Activated CD4-positive, alpha-beta T cell treated with anti-CD3 and anti-CD28 coated beads, Interleukin-2, amount 10 ng/mL, durations not matched to agents 7 days and 5 days (primary cell): ENCODE data around the gene LOXL4. TPM values are rescaled to one million over a fixed set of nuclear protein-coding genes. Genes with fewer than 3 reads are reported as not detected.

Experiments
- CTCF ChIA-PET: fragments of 350-600 bp; sonication (Branson Sonifier 250); formaldehyde crosslinking; loops from one replicate; lab custom pipeline; 2021; ENCODE audit warnings: antibody characterized with exemption; lab: Charles Lee
- POLR2A ChIA-PET: fragments of 350-600 bp; sonication (Branson Sonifier 250); formaldehyde crosslinking; loops from one replicate; lab custom pipeline; 2021; ENCODE audit warnings: antibody characterized with exemption; lab: Charles Lee
- DNase-seq: peaks from one replicate; pipeline ENCODE4 v3.0.0-alpha.2; 2020
- H3K27ac Mint-ChIP-seq: one replicate; pipeline ENCODE4 v1.8.0; 2021; ENCODE audit warnings: mild to moderate bottlenecking, moderate library complexity, mixed read lengths
- H3K27me3 Mint-ChIP-seq: one replicate; pipeline ENCODE4 v1.8.0; 2021; ENCODE audit warnings: mixed read lengths
- H3K36me3 Mint-ChIP-seq: one replicate; pipeline ENCODE4 v1.8.0; 2021; ENCODE audit warnings: low read depth, mixed read lengths
- H3K4me1 Mint-ChIP-seq: one replicate; pipeline ENCODE4 v1.8.0; 2021; ENCODE audit warnings: mixed read lengths
- H3K4me3 Mint-ChIP-seq: one replicate; pipeline ENCODE4 v1.8.0; 2021; ENCODE audit warnings: mild to moderate bottlenecking, moderate library complexity, mixed read lengths
- H3K9me3 Mint-ChIP-seq: one replicate; pipeline ENCODE4 v1.8.0; 2021; ENCODE audit warnings: mixed read lengths
- total RNA-seq, 2 experiments: library from RNA; stranded (reverse); gene quantifications; one replicate each; pipeline ENCODE4 v1.2.3, GENCODE V29; 2021

Gene LOXL4
- total RNA-seq, 2 experiments from 2014 or later: not detected

DNA sequence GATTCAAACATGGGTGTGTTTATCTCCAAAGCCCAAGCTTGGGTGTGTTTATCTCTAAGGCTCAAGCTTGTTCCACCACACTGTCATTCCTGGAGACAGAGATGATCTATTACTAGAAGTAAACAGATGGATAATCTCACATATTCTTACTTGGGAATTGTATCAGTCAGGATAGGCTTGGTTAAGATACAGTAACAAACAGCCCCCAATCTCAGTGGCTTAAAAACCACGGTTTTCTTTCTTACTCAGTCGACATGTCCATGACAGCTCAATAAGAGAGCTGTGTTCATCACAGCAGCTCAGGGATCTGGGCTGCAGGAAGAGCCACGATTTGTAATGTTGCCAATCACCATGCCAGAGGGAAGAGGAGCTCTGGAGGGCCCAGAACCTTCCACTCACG lies 38.5 kb upstream of the LOXL4 start:
- no peak for DNase-seq
- Mint-ChIP-seq H3K27me3 (peaks cover 26% of the 10 kb centered on the region), H3K4me3 (no peak overlapping the region), H3K27ac (no peak overlapping the region), H3K9me3 (no peaks in the 10 kb centered on the region), H3K36me3 (no peaks in the 10 kb centered on the region), H3K4me1 (no peaks in the 10 kb centered on the region)
- CTCF ChIA-PET: interaction anchor here (1.1 kb wide), 1 partner anchor 85 kb away, joined by 3 read pairs; no protein-coding TSS in a partner anchor
- POLR2A ChIA-PET: no interaction called here

DNA sequence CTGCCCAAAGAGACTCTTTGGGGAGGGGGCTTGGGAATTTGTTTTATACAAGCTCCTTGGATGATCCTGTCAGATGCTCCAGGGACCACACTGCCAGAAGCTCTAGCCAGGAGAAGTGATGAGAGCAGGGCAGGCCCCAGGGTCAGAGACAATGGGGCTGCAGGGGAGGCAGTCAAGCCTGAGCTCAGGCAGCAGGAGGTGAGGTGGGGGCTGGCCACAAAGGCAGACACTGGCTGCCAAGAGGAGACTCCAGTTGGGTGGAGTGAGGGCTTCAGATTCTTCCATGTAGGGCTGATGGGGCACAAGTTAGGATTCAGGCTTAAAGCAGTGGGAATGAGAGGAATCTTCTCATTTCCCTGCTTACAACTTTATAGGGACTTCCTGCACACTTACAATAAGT lies 35.6 kb upstream of the LOXL4 start:
- Mint-ChIP-seq H3K27ac (no peak overlapping the region), H3K4me1 (no peaks in the 10 kb centered on the region), H3K4me3 (no peak overlapping the region), H3K27me3 (peaks cover 16% of the 10 kb centered on the region), H3K9me3 (no peaks in the 10 kb centered on the region), H3K36me3 (no peaks in the 10 kb centered on the region)
- ChIA-PET POLR2A (no interaction called here), CTCF (no interaction called here)
- DNase-seq: no peak

DNA sequence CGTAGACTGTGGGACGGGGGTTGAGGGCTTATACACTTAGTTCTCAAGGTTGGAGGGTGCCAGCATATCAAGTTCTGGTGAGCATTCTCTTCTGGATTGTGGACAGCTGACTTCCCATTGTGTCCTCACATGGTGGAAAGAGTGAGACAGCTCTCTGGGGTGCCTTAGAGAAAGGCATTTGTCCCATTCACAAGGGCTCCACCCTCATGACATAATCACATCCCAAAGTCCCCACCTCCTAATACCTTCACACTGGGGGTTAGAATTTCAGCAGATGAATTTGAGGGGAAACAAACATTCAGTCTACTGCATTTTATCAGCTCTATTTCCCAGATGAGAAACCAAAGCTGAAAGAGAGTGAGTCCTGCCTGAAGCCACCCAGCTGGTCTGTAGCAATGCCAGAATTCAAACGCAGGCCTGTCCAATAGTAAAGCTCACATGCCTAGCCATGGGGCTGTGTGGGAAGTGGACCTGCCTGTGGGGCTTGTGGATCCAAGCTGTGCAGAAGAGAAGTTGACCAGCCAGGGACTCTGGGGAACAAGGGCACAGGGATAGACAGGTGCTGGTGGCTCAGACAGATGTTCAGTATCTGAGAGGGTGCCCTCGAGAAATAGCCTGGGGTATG lies 34.9 kb upstream of the LOXL4 start:
- ChIA-PET CTCF (no interaction called here), POLR2A (no interaction called here)
- Mint-ChIP-seq H3K27ac (no peak overlapping the region), H3K9me3 (no peaks in the 10 kb centered on the region), H3K36me3 (no peaks in the 10 kb centered on the region), H3K27me3 (peaks cover 12% of the 10 kb centered on the region), H3K4me3 (no peak overlapping the region), H3K4me1 (no peaks in the 10 kb centered on the region)
- DNase-seq: no peak

DNA sequence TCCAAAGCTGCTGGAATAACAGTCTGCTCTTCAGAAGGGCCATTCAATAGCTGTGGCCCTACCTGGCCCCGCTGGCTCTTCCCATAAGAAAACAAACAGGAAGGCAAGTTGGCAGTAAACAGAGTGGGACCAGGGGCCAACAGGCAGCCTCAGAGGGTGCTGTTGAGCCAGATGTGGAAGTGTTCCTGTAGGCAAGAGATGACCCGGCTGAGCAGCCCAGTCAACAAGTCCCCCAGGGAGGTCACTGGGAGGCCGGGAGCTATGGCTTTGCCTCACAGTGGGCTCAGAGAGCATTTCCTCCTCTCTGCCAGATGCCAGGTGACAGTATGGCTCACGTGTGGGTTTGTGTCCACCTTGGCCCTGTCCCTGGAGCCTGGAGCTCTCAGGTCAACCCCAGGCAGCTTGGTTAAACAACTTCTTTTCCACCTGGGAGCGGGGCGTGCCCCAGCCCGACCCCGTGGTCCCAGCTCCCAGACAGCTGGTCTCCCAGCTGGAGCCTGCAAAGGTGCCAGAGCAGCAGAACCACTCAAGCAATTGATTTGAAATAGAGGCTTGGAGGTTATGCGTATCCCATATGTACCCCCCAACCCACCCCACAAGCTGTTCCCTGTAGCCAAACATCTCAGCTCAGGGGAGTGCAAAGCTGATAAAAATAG lies 33.8 kb upstream of the LOXL4 start:
- Mint-ChIP-seq H3K9me3 (no peaks in the 10 kb centered on the region), H3K27ac (no peak overlapping the region), H3K4me3 (no peak overlapping the region), H3K27me3 (peaks cover 13% of the 10 kb centered on the region), H3K4me1 (no peaks in the 10 kb centered on the region), H3K36me3 (no peaks in the 10 kb centered on the region)
- POLR2A ChIA-PET: no interaction called here
- CTCF ChIA-PET: interaction anchor here (0.7 kb wide), 1 partner anchor 316 kb away, joined by 3 read pairs; no protein-coding TSS in a partner anchor
- DNase-seq: no peak

DNA sequence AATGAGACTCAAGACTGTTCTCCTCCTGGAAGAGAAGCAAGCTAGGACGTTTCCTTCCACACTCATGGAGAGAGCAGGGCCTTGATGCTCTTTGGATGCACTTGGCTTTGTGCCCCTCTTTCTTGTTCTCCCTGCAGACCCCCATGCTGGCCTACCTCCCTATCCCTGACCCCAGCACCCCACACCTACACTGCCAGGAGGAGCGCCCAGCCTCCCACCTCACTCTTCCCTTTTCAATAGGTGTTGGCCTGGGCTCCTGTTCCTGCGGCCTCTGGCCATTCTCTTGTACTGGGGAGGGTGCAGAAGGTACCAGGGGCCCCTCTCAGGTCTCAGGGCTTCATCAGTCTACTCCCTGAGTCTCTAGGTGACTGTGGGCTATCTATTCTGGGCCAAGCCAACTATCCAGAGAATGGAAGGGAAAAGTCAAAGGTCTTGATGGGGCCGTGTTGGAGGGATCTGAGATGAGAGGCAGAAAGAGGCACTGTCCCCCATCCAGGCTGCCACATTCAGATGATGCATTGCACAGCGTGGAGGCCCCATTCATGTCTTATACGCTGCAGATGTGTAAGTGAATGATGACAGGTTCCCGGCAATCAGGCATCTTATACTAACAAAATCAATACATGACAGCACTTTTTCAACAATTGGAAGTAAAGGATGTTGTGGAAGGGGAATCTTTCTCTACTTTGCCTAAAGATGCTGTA lies 32.7 kb upstream of the LOXL4 start:
- Mint-ChIP-seq H3K4me3 (no peak overlapping the region), H3K36me3 (no peaks in the 10 kb centered on the region), H3K4me1 (no peaks in the 10 kb centered on the region), H3K27me3 (peaks cover 11% of the 10 kb centered on the region), H3K27ac (no peak overlapping the region), H3K9me3 (no peaks in the 10 kb centered on the region)
- ChIA-PET POLR2A (no interaction called here), CTCF (no interaction called here)
- no peak for DNase-seq

DNA sequence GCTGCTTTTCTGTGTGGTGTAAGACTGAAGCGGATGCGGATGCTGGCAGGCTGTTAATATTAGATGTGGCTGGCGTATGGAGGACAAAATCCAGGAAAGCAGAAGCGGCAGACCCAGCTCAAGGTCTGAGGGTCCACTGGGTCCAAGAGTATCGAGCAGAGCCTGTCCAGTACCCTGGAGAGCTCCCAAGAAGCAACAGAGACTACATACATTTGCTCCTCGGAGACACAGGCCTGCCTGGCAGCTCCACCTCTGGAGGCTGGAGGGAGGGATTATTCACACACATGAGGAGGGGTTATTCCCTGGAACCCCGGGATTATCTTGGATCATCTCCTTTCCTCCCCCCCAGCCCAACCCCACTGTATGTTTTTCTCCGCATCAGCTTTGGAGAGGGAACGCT lies 31.3 kb upstream of the LOXL4 start:
- DNase-seq: no peak
- Mint-ChIP-seq H3K4me3 (no peak overlapping the region), H3K4me1 (no peaks in the 10 kb centered on the region), H3K27ac (no peak overlapping the region), H3K27me3 (peaks cover 11% of the 10 kb centered on the region), H3K9me3 (no peaks in the 10 kb centered on the region), H3K36me3 (no peaks in the 10 kb centered on the region)
- POLR2A ChIA-PET: no interaction called here
- CTCF ChIA-PET: interaction anchor here (0.5 kb wide), 1 partner anchor 723 kb away, joined by 4 read pairs; no protein-coding TSS in a partner anchor

DNA sequence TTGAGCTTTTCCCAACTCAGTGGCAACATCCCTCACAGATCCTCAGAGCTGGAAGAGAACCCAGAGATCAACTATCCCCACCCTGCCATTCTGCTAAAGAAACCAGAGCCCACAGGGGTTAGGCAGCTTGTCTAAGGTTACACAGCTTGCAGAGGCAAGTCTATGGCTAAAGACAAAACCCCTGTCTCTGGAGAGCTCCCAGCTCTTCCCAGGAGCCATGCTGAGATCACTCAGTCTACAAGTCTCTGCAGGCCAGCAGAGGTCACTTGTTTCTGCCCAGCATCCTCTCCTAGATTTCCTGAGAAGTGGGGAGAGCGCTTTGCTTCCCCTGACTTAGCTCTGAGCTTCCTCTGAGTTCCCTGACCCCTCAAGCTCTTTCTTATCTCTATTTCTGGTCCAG lies 28.5 kb upstream of the LOXL4 start:
- Mint-ChIP-seq H3K27ac (no peak overlapping the region), H3K4me3 (no peak overlapping the region), H3K27me3 (peaks cover 18% of the 10 kb centered on the region), H3K4me1 (no peaks in the 10 kb centered on the region), H3K36me3 (no peaks in the 10 kb centered on the region), H3K9me3 (no peaks in the 10 kb centered on the region)
- CTCF ChIA-PET: interaction anchor here (0.7 kb wide), 1 partner anchor 18 kb away, joined by 3 read pairs; no protein-coding TSS in a partner anchor
- no peak for DNase-seq
- POLR2A ChIA-PET: no interaction called here

DNA sequence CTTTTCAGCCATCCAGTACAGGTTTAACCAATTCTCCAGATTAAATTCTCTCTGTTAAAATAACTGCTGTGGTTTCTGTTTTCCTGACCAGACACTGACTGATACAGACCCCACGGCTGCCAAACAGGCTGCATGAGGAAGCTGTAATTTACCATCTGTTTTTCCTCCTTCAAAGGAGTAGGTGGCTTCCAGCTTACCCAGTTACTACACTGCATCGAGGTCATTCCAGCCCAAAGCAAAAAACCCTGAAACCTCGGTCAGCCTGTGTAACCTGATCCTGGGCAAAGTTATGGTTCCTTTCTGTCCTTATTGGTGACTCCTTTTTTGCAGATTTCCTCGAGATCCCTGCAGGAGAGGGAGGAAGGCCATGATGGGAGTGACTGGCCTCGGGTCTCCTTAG lies 27.9 kb upstream of the LOXL4 start:
- POLR2A ChIA-PET: no interaction called here

DNA sequence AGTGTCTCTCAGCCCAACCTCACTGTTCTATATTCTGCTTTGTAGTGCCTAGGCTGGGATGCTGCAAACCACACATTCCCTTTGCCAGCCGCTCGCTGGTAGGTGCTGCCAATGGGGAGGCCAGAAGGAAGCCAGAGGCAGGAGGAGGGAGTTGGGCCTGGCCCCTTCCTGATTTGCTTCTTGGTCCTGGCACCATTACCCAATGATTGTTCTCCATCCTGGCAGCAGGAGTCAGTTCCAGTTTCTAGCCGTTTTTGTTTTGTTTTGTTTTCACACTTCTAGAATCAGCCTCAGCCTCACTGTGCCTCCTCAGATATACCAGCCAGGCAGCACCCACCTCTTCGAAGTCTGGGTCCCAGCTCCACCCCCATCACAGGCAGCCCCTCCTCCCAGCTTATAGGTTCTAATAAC lies 27.4 kb upstream of the LOXL4 start:
- Mint-ChIP-seq H3K4me3 (no peak overlapping the region), H3K27me3 (peaks cover 14% of the 10 kb centered on the region), H3K27ac (no peak overlapping the region), H3K4me1 (no peaks in the 10 kb centered on the region), H3K9me3 (no peaks in the 10 kb centered on the region), H3K36me3 (no peaks in the 10 kb centered on the region)
- DNase-seq: no peak
- ChIA-PET POLR2A (no interaction called here), CTCF (interaction anchor here (2.5 kb wide), 1 partner anchor 14 kb away, joined by 9 read pairs; no protein-coding TSS in a partner anchor)

More for the DNA sequence above, 27.9 kb upstream of the LOXL4 start:
- Mint-ChIP-seq H3K4me1 (no peaks in the 10 kb centered on the region), H3K36me3 (no peaks in the 10 kb centered on the region), H3K4me3 (no peak overlapping the region), H3K9me3 (no peaks in the 10 kb centered on the region), H3K27ac (no peak overlapping the region), H3K27me3 (peaks cover 16% of the 10 kb centered on the region)
- no peak for DNase-seq
- CTCF ChIA-PET: interaction anchor here (0.7 to 2.5 kb wide), 2 partner anchors 13 to 19 kb away, joined by 3 to 9 read pairs; no protein-coding TSS in a partner anchor

DNA sequence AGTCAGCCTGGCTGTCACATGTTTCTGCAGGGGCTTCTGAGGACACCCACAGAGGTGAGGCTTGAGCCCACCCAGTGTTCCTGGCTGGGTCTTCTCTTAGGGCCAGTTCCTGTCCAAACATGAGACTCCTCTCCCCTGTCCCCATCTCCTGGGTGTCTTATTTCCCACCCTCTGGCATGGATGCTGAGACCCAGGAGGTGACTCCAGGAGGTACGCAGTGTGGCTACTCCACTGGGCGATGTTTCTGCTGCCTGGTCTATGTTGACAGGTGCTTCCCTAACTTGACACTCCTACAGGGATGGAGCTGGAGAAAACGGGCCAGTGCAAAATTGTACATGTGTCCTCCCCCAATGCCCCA lies 26.3 kb upstream of the LOXL4 start:
- Mint-ChIP-seq H3K27me3 (peaks cover 14% of the 10 kb centered on the region), H3K27ac (no peak overlapping the region), H3K4me1 (no peaks in the 10 kb centered on the region), H3K36me3 (no peaks in the 10 kb centered on the region), H3K4me3 (no peak overlapping the region), H3K9me3 (no peaks in the 10 kb centered on the region)
- no peak for DNase-seq
- ChIA-PET POLR2A (no interaction called here), CTCF (interaction anchor here (2.5 kb wide), 1 partner anchor 15 kb away, joined by 9 read pairs; no protein-coding TSS in a partner anchor)

DNA sequence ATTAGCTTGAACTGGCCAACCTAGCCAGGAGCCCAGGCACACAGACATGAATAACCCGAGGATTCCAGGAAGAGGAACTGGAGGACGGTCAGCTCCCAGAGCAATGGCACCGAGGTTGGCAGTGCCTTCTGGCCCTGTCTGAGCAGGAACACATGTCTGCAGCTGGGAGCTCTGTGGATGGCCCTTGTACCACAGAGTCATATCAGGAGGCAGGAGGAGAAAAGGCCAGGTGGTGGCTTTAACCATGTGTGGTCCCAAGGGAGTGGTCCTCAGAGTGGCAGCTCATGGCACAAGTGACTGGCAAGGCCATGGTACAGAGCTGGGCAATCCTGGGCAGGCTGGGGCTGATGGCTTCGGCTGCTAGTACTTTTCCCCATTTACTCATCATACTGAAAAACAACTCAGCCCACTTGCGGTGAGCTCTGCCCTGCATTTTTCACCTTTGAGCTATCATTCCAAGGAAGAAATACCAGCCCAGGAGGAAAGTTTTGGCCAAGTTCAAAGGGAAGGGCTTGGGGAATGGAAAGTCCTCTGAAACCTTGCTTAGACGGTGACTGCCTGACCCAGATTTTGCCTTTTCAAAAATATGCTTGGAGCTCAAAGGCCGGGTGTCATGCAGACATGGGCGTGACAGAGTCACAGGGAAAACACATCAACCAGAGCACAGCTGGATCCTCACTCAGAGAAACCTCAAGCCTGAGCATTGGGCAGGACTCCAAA lies 25.7 kb upstream of the LOXL4 start:
- ChIA-PET POLR2A (no interaction called here), CTCF (interaction anchor here (2.5 kb wide), 1 partner anchor 16 kb away, joined by 9 read pairs; no protein-coding TSS in a partner anchor)
- Mint-ChIP-seq H3K27me3 (peaks cover 14% of the 10 kb centered on the region), H3K4me1 (no peaks in the 10 kb centered on the region), H3K27ac (no peak overlapping the region), H3K9me3 (no peaks in the 10 kb centered on the region), H3K36me3 (no peaks in the 10 kb centered on the region), H3K4me3 (no peak overlapping the region)
- no peak for DNase-seq

DNA sequence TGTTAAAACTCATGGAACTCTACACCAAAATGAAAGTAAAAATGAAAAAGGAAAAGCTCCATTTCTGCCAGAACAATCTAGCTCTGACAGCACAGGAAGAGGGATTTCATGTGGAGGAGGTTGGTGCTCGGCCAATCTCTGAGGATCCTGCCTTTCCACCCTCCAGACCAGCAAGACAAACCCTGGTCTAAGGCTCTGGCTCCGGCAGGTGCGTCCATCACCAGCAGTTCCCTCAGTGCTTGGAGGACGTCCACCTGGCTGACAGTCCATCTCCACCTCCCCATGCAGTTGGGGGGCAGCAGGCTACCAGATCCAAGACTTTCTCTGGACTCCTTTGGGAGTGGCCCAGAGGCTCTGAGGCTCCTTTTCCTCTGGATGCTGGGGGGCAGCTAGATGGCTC lies 25.0 kb upstream of the LOXL4 start:
- Mint-ChIP-seq H3K27me3 (peaks cover 14% of the 10 kb centered on the region), H3K4me3 (no peak overlapping the region), H3K27ac (no peak overlapping the region), H3K4me1 (no peaks in the 10 kb centered on the region), H3K9me3 (no peaks in the 10 kb centered on the region), H3K36me3 (no peaks in the 10 kb centered on the region)
- ChIA-PET POLR2A (no interaction called here), CTCF (no interaction called here)
- no peak for DNase-seq
